ENCODE measurements around the gene THOC7.

THOC7 gene

GRCh38 chr3:63851287-63851686, 12.3 kb downstream of the THOC7 start:
- Histone ChIP-seq H2AFZ (ENCODE audit: low read length) (no peak overlapping the region), H4K20me1 (ENCODE audit: insufficient read depth, low read length, poor library complexity, severe bottlenecking) (no peaks in the 10 kb centered on the region), H3K4me1 (ENCODE audit: insufficient read depth, low read length, poor library complexity, severe bottlenecking) (peaks cover 8% of the 10 kb centered on the region), H3K9ac (ENCODE audit: low read depth, low read length, poor library complexity, severe bottlenecking) (no peak overlapping the region), H3K36me3 (ENCODE audit: insufficient read depth, low read length) (no peaks in the 10 kb centered on the region), H3K4me2 (ENCODE audit: low read depth, low read length, poor library complexity, severe bottlenecking) (no peak overlapping the region), H3F3A (ENCODE audit: low read depth) (no peaks in the 10 kb centered on the region), H3K4me3 (ENCODE audit: low read length, poor library complexity, severe bottlenecking) (no peak overlapping the region), H3K9me2 (replicated peaks; ENCODE audit: low read depth, low read length) (no peaks in the 10 kb centered on the region), H3K9me3 (ENCODE audit: insufficient read depth, low read depth, low read length) (no peaks in the 10 kb centered on the region), H3K79me2 (ENCODE audit: insufficient read depth, low read length) (peaks cover 13% of the 10 kb centered on the region; the same call in 1 of the 2 replicates), H3K27me3 (ENCODE audit: insufficient read depth, low read length, poor library complexity, severe bottlenecking) (no peaks in the 10 kb centered on the region)
- TF ChIP-seq CTCF (conservative IDR thresholded peaks at IDR 0.05; ENCODE audit: low read length): no peak

- Histone ChIP-seq H3K4me1 (ENCODE audit: insufficient read depth, low read length, poor library complexity, severe bottlenecking) (no peaks in the 10 kb centered on the region), H2AFZ (ENCODE audit: low read length) (no peak overlapping the region), H3K9me3 (ENCODE audit: insufficient read depth, low read depth, low read length) (no peaks in the 10 kb centered on the region), H3K4me2 (ENCODE audit: low read depth, low read length, poor library complexity, severe bottlenecking) (no peak overlapping the region), H3K27me3 (ENCODE audit: insufficient read depth, low read length, poor library complexity, severe bottlenecking) (no peaks in the 10 kb centered on the region), H3K9me2 (replicated peaks; ENCODE audit: low read depth, low read length) (no peaks in the 10 kb centered on the region), H3K4me3 (ENCODE audit: low read length, poor library complexity, severe bottlenecking) (no peak overlapping the region), H4K20me1 (ENCODE audit: insufficient read depth, low read length, poor library complexity, severe bottlenecking) (no peaks in the 10 kb centered on the region), H3K36me3 (ENCODE audit: insufficient read depth, low read length) (no peaks in the 10 kb centered on the region), H3K9ac (ENCODE audit: low read depth, low read length, poor library complexity, severe bottlenecking) (no peak overlapping the region), H3K79me2 (ENCODE audit: insufficient read depth, low read length) (peaks cover 5% of the 10 kb centered on the region; the same call in 1 of the 2 replicates), H3F3A (ENCODE audit: low read depth) (no peaks in the 10 kb centered on the region)
- no peak for TF ChIP-seq CTCF (conservative IDR thresholded peaks at IDR 0.05; ENCODE audit: low read length)
These were observed 14.4 kb downstream of the THOC7 start for GRCh38 chr3:63849175-63849574.

GRCh38 chr3:63847718-63848450, 15.7 kb downstream of the THOC7 start:
- no peak for TF ChIP-seq CTCF (conservative IDR thresholded peaks at IDR 0.05; ENCODE audit: low read length)
- TF ChIP-seq EZH2phosphoT487 (IDR thresholded peaks at IDR 0.05; ENCODE audit: borderline replicate concordance): no peak
- Histone ChIP-seq H2AFZ (ENCODE audit: low read length) (no peak overlapping the region), H3K36me3 (ENCODE audit: insufficient read depth, low read length) (no peaks in the 10 kb centered on the region), H3F3A (ENCODE audit: low read depth) (no peaks in the 10 kb centered on the region), H4K20me1 (ENCODE audit: insufficient read depth, low read length, poor library complexity, severe bottlenecking) (no peaks in the 10 kb centered on the region), H3K4me1 (ENCODE audit: insufficient read depth, low read length, poor library complexity, severe bottlenecking) (no peaks in the 10 kb centered on the region), H3K9me3 (ENCODE audit: insufficient read depth, low read depth, low read length) (no peaks in the 10 kb centered on the region), H3K4me3 (ENCODE audit: low read length, poor library complexity, severe bottlenecking) (no peak overlapping the region), H3K4me2 (ENCODE audit: low read depth, low read length, poor library complexity, severe bottlenecking) (no peak overlapping the region), H3K27me3 (ENCODE audit: insufficient read depth, low read length, poor library complexity, severe bottlenecking) (no peaks in the 10 kb centered on the region), H3K9me2 (replicated peaks; ENCODE audit: low read depth, low read length) (no peaks in the 10 kb centered on the region), H3K9ac (ENCODE audit: low read depth, low read length, poor library complexity, severe bottlenecking) (no peak overlapping the region), H3K79me2 (ENCODE audit: insufficient read depth, low read length) (no peaks in the 10 kb centered on the region)

All from Loucy (cell line).